ENCODE results near the gene STAG1.

DNA sequence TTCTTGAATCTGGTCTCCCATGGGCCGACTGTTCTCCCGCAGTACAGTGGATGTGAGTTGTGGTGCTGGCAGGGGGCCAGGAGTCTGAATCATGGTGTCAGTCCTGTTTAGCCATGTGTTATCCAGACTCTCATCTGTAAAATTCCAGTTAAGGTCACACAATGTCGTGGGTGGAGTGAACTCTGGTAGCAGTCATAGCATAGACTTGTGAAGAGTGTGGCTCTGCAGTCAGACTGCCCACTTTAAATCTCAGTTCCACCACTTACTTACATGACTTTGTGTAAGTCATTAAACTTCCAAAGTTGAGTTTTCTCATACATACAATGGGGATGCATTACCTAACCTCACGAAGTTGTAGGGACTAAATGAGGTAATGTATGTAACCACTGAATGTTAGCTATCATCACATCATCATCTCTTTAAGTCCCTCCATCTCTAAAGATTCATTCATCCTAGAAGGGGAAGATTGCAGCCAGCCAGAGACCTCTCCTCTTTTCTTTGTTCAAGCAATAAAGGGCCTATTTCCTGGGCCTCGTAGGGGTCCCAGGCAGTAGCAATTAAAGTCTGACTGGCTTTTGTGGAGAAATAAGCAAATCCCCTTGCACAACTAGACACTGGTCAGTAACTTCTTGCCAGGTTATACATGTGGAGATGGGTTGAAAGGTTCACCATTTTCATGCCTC is 408.2 kb downstream of the STAG1 start:
- TF ChIP-seq, protein P1, sequence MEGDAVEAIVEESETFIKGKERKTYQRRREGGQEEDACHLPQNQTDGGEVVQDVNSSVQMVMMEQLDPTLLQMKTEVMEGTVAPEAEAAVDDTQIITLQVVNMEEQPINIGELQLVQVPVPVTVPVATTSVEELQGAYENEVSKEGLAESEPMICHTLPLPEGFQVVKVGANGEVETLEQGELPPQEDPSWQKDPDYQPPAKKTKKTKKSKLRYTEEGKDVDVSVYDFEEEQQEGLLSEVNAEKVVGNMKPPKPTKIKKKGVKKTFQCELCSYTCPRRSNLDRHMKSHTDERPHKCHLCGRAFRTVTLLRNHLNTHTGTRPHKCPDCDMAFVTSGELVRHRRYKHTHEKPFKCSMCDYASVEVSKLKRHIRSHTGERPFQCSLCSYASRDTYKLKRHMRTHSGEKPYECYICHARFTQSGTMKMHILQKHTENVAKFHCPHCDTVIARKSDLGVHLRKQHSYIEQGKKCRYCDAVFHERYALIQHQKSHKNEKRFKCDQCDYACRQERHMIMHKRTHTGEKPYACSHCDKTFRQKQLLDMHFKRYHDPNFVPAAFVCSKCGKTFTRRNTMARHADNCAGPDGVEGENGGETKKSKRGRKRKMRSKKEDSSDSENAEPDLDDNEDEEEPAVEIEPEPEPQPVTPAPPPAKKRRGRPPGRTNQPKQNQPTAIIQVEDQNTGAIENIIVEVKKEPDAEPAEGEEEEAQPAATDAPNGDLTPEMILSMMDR (IDR thresholded peaks at IDR 0.05; ENCODE audit: insufficient read depth, low read depth, low read length), result no peak
- no peak for TF ChIP-seq EZH2 (IDR thresholded peaks at IDR 0.05; ENCODE audit: insufficient read depth, low read length)

Data from astrocyte (in vitro differentiated cells and primary cell).